ENCODE measurements around the gene AUTS2.

AUTS2 gene

DNA sequence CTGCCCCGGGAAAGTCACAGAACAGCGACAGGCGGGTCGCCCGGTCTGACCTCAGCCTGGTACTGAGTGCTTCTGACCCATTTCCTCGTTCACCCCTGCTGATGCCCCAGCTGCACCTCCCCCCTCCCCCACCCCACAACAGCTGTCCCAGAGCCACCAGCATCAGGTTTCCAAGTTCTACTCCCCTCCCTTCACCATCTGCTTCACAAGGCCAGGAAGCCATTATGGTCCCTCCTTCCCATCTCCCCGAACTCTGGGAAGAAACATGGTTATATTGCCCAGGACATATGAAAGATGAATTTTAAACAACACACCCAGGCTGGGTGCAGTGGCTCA is 1231.8 kb downstream of the AUTS2 start:
- H3K9ac ChIP-seq (ENCODE audit: insufficient read length, low read depth) = no peak overlapping the region
- TF ChIP-seq SUZ12 (IDR thresholded peaks at IDR 0.05; ENCODE audit: extremely low read depth, insufficient read depth, insufficient read length) = no peak
- no peak for TF ChIP-seq ZNF274 (IDR thresholded peaks at IDR 0.05; ENCODE audit: low read depth, low read length)
- no peak for TF ChIP-seq YY1 (IDR thresholded peaks at IDR 0.05; ENCODE audit: insufficient read depth, insufficient read length)
- H3K4me3 ChIP-seq (ENCODE audit: insufficient read length, low read depth) = no peak overlapping the region
- no peaks in the 10 kb centered on the region for H3K36me3 ChIP-seq (ENCODE audit: insufficient read depth, insufficient read length, low read length)
- no peaks in the 10 kb centered on the region for H3K27me3 ChIP-seq (ENCODE audit: insufficient read depth, insufficient read length)
- H3K9me3 ChIP-seq (ENCODE audit: insufficient read depth, low read length) = peaks cover 6% of the 10 kb centered on the region; the same call in 1 of the 2 replicates
- DNase-seq (ENCODE audit: low read depth, low spot score) = no peak
- no peaks in the 10 kb centered on the region for H3K4me1 ChIP-seq (ENCODE audit: insufficient read depth, insufficient read length)

DNA sequence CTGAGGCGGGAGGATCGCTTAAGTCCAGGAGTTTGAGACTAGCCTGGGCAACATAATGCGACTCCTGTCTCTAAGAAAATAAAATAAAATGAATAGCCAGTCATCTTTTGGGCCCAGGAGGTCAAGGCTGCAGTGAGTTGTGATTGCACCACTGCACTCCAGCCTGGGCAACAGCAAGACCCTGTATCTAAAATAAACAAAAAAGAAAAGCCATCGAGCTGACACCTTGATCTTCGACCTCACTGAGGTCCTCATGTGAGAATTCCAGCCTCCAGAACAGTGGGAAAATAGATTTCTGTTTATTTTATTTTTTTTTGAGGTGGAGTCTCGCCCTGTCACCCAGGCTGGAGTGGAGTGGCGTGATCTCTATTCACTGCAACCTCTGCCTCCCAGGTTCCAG is 1232.2 kb downstream of the AUTS2 start:
- Histone ChIP-seq H3K9ac (ENCODE audit: insufficient read length, low read depth) (no peak overlapping the region), H3K9me3 (ENCODE audit: insufficient read depth, low read length) (peaks cover 10% of the 10 kb centered on the region)

DNA sequence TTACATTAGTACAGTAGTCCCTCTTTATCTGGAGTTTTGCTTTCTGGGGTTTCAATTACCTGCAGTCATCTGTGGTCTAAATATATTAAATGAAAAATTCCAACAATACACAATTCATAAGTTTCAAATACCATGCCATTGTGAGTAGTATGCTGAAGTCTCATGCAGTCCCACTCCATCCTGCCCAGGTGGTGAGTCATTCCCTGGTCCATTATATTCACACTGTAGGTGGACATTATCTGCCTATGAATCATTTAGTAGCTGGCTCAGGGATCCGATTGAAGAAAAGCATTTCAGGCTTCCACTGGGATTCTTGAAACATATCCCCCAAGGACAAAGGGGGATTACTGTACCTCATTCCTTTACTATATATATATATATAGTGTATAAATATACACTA is 1235.5 kb downstream of the AUTS2 start:
- TF ChIP-seq SUZ12 (IDR thresholded peaks at IDR 0.05; ENCODE audit: extremely low read depth, insufficient read depth, insufficient read length) (no peak), YY1 (IDR thresholded peaks at IDR 0.05; ENCODE audit: insufficient read depth, insufficient read length) (no peak), ZNF274 (IDR thresholded peaks at IDR 0.05; ENCODE audit: low read depth, low read length) (no peak)
- no peaks in the 10 kb centered on the region for H3K27me3 ChIP-seq (ENCODE audit: insufficient read depth, insufficient read length)
- H3K36me3 ChIP-seq (ENCODE audit: insufficient read depth, insufficient read length, low read length) = no peaks in the 10 kb centered on the region
- no peak overlapping the region for H3K4me3 ChIP-seq (ENCODE audit: insufficient read length, low read depth)
- no peak overlapping the region for H3K9ac ChIP-seq (ENCODE audit: insufficient read length, low read depth)
- peaks cover 16% of the 10 kb centered on the region for H3K9me3 ChIP-seq (ENCODE audit: insufficient read depth, low read length)
- no peaks in the 10 kb centered on the region for H3K4me1 ChIP-seq (ENCODE audit: insufficient read depth, insufficient read length)
- no peak for DNase-seq (ENCODE audit: low read depth, low spot score)

More for the DNA sequence above, 1232.2 kb downstream of the AUTS2 start:
- no peaks in the 10 kb centered on the region for H3K4me1 ChIP-seq (ENCODE audit: insufficient read depth, insufficient read length)
- no peaks in the 10 kb centered on the region for H3K27me3 ChIP-seq (ENCODE audit: insufficient read depth, insufficient read length)
- no peak for DNase-seq (ENCODE audit: low read depth, low spot score)
- no peak overlapping the region for H3K4me3 ChIP-seq (ENCODE audit: insufficient read length, low read depth)
- no peaks in the 10 kb centered on the region for H3K36me3 ChIP-seq (ENCODE audit: insufficient read depth, insufficient read length, low read length)
- TF ChIP-seq SUZ12 (IDR thresholded peaks at IDR 0.05; ENCODE audit: extremely low read depth, insufficient read depth, insufficient read length) (no peak), ZNF274 (IDR thresholded peaks at IDR 0.05; ENCODE audit: low read depth, low read length) (no peak), YY1 (IDR thresholded peaks at IDR 0.05; ENCODE audit: insufficient read depth, insufficient read length) (no peak)

DNA sequence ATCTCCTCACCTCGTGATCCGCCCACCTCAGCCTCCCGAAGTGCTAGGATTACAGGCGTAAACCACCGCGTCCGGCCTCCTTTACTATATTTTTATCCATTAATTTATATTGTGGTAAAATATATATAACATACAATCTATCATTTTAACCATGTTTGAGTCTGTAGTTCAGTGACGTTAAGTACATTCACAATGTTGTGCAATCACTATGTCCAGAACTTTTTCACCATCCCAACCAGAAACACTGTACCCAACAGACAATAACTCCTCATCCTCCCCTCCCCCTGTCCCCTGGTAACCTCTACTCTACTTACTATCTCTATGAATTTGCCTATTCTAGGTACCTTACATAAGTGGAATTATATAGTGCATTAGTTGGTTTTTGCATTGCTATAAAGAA is 1236.1 kb downstream of the AUTS2 start:
- H3K27me3 ChIP-seq (ENCODE audit: insufficient read depth, insufficient read length) = no peaks in the 10 kb centered on the region
- no peak overlapping the region for H3K9ac ChIP-seq (ENCODE audit: insufficient read length, low read depth)
- H3K36me3 ChIP-seq (ENCODE audit: insufficient read depth, insufficient read length, low read length) = no peaks in the 10 kb centered on the region
- TF ChIP-seq SUZ12 (IDR thresholded peaks at IDR 0.05; ENCODE audit: extremely low read depth, insufficient read depth, insufficient read length) (no peak), YY1 (IDR thresholded peaks at IDR 0.05; ENCODE audit: insufficient read depth, insufficient read length) (no peak), ZNF274 (IDR thresholded peaks at IDR 0.05; ENCODE audit: low read depth, low read length) (no peak)
- peaks cover 16% of the 10 kb centered on the region for H3K9me3 ChIP-seq (ENCODE audit: insufficient read depth, low read length)
- DNase-seq (ENCODE audit: low read depth, low spot score) = no peak
- no peaks in the 10 kb centered on the region for H3K4me1 ChIP-seq (ENCODE audit: insufficient read depth, insufficient read length)
- H3K4me3 ChIP-seq (ENCODE audit: insufficient read length, low read depth) = no peak overlapping the region

DNA sequence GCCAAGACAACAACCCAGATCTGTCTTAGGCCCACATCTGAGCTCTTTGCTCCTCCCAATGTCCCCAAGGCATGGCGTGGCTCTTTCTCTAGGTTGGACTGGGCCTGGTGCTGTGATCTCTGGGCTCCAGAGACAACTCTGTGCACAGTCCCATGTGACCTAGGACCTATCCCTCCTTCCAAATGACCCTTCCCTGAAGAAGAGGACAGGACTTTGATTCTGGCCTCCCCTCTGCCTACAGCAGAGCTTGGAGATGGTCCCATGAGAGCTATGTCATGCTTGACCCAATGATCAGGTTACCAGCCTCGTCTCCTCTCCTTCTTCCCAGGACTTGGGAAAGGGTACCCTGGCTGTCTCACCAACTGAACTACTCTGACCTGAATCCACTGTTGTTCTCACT is 1237.4 kb downstream of the AUTS2 start:
- TF ChIP-seq SUZ12 (IDR thresholded peaks at IDR 0.05; ENCODE audit: extremely low read depth, insufficient read depth, insufficient read length) (no peak), ZNF274 (IDR thresholded peaks at IDR 0.05; ENCODE audit: low read depth, low read length) (no peak), YY1 (IDR thresholded peaks at IDR 0.05; ENCODE audit: insufficient read depth, insufficient read length) (no peak)
- Histone ChIP-seq H3K9ac (ENCODE audit: insufficient read length, low read depth) (no peak overlapping the region), H3K9me3 (ENCODE audit: insufficient read depth, low read length) (peaks cover 16% of the 10 kb centered on the region), H3K27me3 (ENCODE audit: insufficient read depth, insufficient read length) (no peaks in the 10 kb centered on the region), H3K4me1 (ENCODE audit: insufficient read depth, insufficient read length) (no peaks in the 10 kb centered on the region), H3K4me3 (ENCODE audit: insufficient read length, low read depth) (no peak overlapping the region), H3K36me3 (ENCODE audit: insufficient read depth, insufficient read length, low read length) (no peaks in the 10 kb centered on the region)
- DNase-seq (ENCODE audit: low read depth, low spot score) = no peak

DNA sequence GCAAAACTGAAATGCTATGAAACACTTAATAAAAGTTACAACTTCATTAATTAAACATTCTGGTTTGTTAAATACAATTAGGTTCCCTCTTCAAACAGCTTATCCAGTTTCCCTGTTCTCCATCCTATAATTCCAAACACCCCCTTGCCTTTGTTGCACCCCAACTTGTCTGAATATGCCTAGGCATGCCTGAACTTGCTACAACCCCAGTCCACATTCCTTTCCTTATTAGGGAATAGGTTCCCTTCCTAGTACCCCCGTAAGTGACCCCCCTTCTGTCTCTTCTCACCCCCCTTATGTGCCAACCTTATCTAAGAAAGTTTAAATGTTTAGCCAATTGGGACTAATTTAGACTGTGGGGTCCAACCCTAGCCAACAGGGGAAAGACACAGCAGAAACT is 1238.0 kb downstream of the AUTS2 start:
- Histone ChIP-seq H3K4me1 (ENCODE audit: insufficient read depth, insufficient read length) (no peaks in the 10 kb centered on the region), H3K9ac (ENCODE audit: insufficient read length, low read depth) (no peak overlapping the region), H3K27me3 (ENCODE audit: insufficient read depth, insufficient read length) (no peaks in the 10 kb centered on the region), H3K9me3 (ENCODE audit: insufficient read depth, low read length) (peaks cover 16% of the 10 kb centered on the region), H3K4me3 (ENCODE audit: insufficient read length, low read depth) (no peak overlapping the region), H3K36me3 (ENCODE audit: insufficient read depth, insufficient read length, low read length) (no peaks in the 10 kb centered on the region)
- TF ChIP-seq YY1 (IDR thresholded peaks at IDR 0.05; ENCODE audit: insufficient read depth, insufficient read length) (no peak), SUZ12 (IDR thresholded peaks at IDR 0.05; ENCODE audit: extremely low read depth, insufficient read depth, insufficient read length) (no peak), ZNF274 (IDR thresholded peaks at IDR 0.05; ENCODE audit: low read depth, low read length) (no peak)
- DNase-seq (ENCODE audit: low read depth, low spot score) = no peak

DNA sequence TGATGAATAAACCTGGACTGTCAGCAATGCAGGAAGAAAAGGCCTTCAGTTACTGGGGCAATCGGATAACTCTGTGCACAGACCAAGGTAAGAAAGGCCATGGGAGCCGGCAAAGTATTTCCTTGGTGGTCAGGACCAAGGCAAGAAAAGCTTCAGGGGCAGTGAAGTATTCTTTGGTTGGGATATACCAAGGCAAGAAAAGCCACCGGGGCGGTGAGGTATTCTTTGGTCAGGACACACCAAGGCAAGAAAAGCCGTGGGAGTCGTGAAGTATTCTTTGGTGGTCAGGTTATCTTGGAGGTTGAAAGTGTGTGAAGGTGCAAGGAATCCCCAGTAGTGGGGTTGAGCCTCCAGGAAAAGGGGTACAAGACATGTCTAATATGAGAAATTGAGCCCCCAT is 1238.7 kb downstream of the AUTS2 start:
- no peak for DNase-seq (ENCODE audit: low read depth, low spot score)
- Histone ChIP-seq H3K9me3 (ENCODE audit: insufficient read depth, low read length) (peaks cover 16% of the 10 kb centered on the region), H3K4me3 (ENCODE audit: insufficient read length, low read depth) (no peak overlapping the region), H3K9ac (ENCODE audit: insufficient read length, low read depth) (no peak overlapping the region), H3K27me3 (ENCODE audit: insufficient read depth, insufficient read length) (no peaks in the 10 kb centered on the region), H3K36me3 (ENCODE audit: insufficient read depth, insufficient read length, low read length) (no peaks in the 10 kb centered on the region), H3K4me1 (ENCODE audit: insufficient read depth, insufficient read length) (no peaks in the 10 kb centered on the region)
- no peak for TF ChIP-seq YY1 (IDR thresholded peaks at IDR 0.05; ENCODE audit: insufficient read depth, insufficient read length)
- no peak for TF ChIP-seq ZNF274 (IDR thresholded peaks at IDR 0.05; ENCODE audit: low read depth, low read length)
- TF ChIP-seq SUZ12 (IDR thresholded peaks at IDR 0.05; ENCODE audit: extremely low read depth, insufficient read depth, insufficient read length) = no peak

DNA sequence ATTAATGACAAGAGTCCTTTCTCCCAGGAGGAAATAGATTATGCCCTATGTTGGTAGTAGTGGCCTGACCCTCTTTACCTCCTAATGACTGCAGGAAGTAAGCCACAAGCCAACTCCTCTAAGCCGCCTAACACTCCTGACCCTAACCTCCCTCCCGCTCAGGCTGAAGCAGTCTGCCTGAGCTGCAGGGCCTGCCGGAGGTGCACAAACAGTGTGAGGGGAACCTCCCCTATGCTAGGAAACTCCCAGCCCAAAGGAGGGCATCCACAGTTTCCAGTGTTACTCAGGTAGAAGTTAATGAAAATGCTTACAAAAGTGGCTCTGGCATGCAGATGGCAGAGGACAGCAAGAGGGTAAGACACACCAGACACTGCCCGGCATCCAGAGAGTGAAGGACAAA is 1239.3 kb downstream of the AUTS2 start:
- TF ChIP-seq YY1 (IDR thresholded peaks at IDR 0.05; ENCODE audit: insufficient read depth, insufficient read length) (no peak), ZNF274 (IDR thresholded peaks at IDR 0.05; ENCODE audit: low read depth, low read length) (no peak), SUZ12 (IDR thresholded peaks at IDR 0.05; ENCODE audit: extremely low read depth, insufficient read depth, insufficient read length) (no peak)
- no peak overlapping the region for H3K9ac ChIP-seq (ENCODE audit: insufficient read length, low read depth)
- H3K4me1 ChIP-seq (ENCODE audit: insufficient read depth, insufficient read length) = no peaks in the 10 kb centered on the region
- H3K4me3 ChIP-seq (ENCODE audit: insufficient read length, low read depth) = no peak overlapping the region
- no peaks in the 10 kb centered on the region for H3K27me3 ChIP-seq (ENCODE audit: insufficient read depth, insufficient read length)
- H3K36me3 ChIP-seq (ENCODE audit: insufficient read depth, insufficient read length, low read length) = no peaks in the 10 kb centered on the region
- no peak for DNase-seq (ENCODE audit: low read depth, low spot score)
- H3K9me3 ChIP-seq (ENCODE audit: insufficient read depth, low read length) = peaks cover 16% of the 10 kb centered on the region
